Skeletal muscle satellite cell (primary cell): ENCODE results near the gene SSTR4.

Experiments
- H3K27me3 ChIP-seq: 2 replicates; pipeline ENCODE4 v1.7.0; 2013; ENCODE audit warnings: low read length; ENCODE audit not compliant: control insufficient read depth, insufficient read depth
- H3K36me3 ChIP-seq: 2 replicates; pipeline ENCODE4 v1.7.0; 2013; ENCODE audit warnings: mild to moderate bottlenecking, control low read depth, low read length; ENCODE audit not compliant: insufficient read depth
- H3K4me1 ChIP-seq: 2 replicates; pipeline ENCODE4 v1.7.0; 2013; ENCODE audit warnings: low read length; ENCODE audit not compliant: control insufficient read depth, insufficient read depth
- H3K4me2 ChIP-seq: 2 replicates; pipeline ENCODE4 v1.7.0; 2013; ENCODE audit warnings: mild to moderate bottlenecking, low read length
- H3K4me3 ChIP-seq: 2 replicates; pipeline ENCODE4 v1.7.0; 2013; ENCODE audit warnings: low read length
- H3K9ac ChIP-seq: 2 replicates; pipeline ENCODE4 v1.7.0; 2013; ENCODE audit warnings: mild to moderate bottlenecking, low read depth, low read length, moderate library complexity
- H3K9me3 ChIP-seq: replicated peaks from 2 replicates; pipeline ENCODE4 v1.7.0; 2013; ENCODE audit warnings: mild to moderate bottlenecking, control low read depth, low read length

SSTR4 gene

GRCh38 chr20:23005776-23006175 lies 29.3 kb upstream of the SSTR4 start:
- H3K4me1 ChIP-seq: no peaks in the 10 kb centered on the region
- H3K9ac ChIP-seq: no peak overlapping the region
- no peaks in the 10 kb centered on the region for H3K27me3 ChIP-seq
- H3K36me3 ChIP-seq: no peaks in the 10 kb centered on the region
- H3K4me3 ChIP-seq: no peak overlapping the region
- no peaks in the 10 kb centered on the region for H3K9me3 ChIP-seq
- H3K4me2 ChIP-seq: no peak overlapping the region

- H3K36me3 ChIP-seq: no peaks in the 10 kb centered on the region
These were observed 27.6 kb upstream of the SSTR4 start for GRCh38 chr20:23007462-23007861.

GRCh38 chr20:23007886-23008655 lies 27.0 kb upstream of the SSTR4 start:
- Histone ChIP-seq H3K9me3 (no peaks in the 10 kb centered on the region), H3K4me2 (no peak overlapping the region), H3K4me1 (no peaks in the 10 kb centered on the region), H3K27me3 (no peaks in the 10 kb centered on the region), H3K4me3 (no peak overlapping the region), H3K36me3 (no peaks in the 10 kb centered on the region), H3K9ac (no peak overlapping the region)

More at GRCh38 chr20:23007462-23007861, 27.6 kb upstream of the SSTR4 start:
- no peak overlapping the region for H3K9ac ChIP-seq
- H3K4me3 ChIP-seq: no peak overlapping the region
- no peaks in the 10 kb centered on the region for H3K4me1 ChIP-seq
- no peaks in the 10 kb centered on the region for H3K27me3 ChIP-seq
- no peaks in the 10 kb centered on the region for H3K9me3 ChIP-seq
- H3K4me2 ChIP-seq: no peak overlapping the region

GRCh38 chr20:23008667-23009066 lies 26.4 kb upstream of the SSTR4 start:
- Histone ChIP-seq H3K9ac (no peak overlapping the region), H3K27me3 (peaks cover 2% of the 10 kb centered on the region), H3K4me1 (no peaks in the 10 kb centered on the region), H3K4me3 (no peak overlapping the region), H3K36me3 (no peaks in the 10 kb centered on the region), H3K9me3 (no peaks in the 10 kb centered on the region), H3K4me2 (no peak overlapping the region)

- Histone ChIP-seq H3K36me3 (no peaks in the 10 kb centered on the region), H3K27me3 (peaks cover 3% of the 10 kb centered on the region), H3K9me3 (no peaks in the 10 kb centered on the region), H3K4me1 (no peaks in the 10 kb centered on the region), H3K4me3 (no peak overlapping the region), H3K9ac (no peak overlapping the region), H3K4me2 (no peak overlapping the region)
These were observed 25.5 kb upstream of the SSTR4 start for GRCh38 chr20:23009636-23010035.

- H3K4me2 ChIP-seq: no peak overlapping the region
- no peaks in the 10 kb centered on the region for H3K4me1 ChIP-seq
- H3K4me3 ChIP-seq: no peak overlapping the region
- no peaks in the 10 kb centered on the region for H3K9me3 ChIP-seq
- H3K36me3 ChIP-seq: no peaks in the 10 kb centered on the region
- H3K27me3 ChIP-seq: peaks cover 3% of the 10 kb centered on the region
- H3K9ac ChIP-seq: no peak overlapping the region
These were observed 25.0 kb upstream of the SSTR4 start for GRCh38 chr20:23010096-23010495.

GRCh38 chr20:23011008-23011721 lies 23.9 kb upstream of the SSTR4 start:
- Histone ChIP-seq H3K4me3 (no peak overlapping the region), H3K4me2 (no peak overlapping the region), H3K9ac (no peak overlapping the region), H3K9me3 (no peaks in the 10 kb centered on the region), H3K4me1 (no peaks in the 10 kb centered on the region), H3K36me3 (no peaks in the 10 kb centered on the region), H3K27me3 (peaks cover 7% of the 10 kb centered on the region)

- H3K27me3 ChIP-seq: peaks cover 13% of the 10 kb centered on the region
- no peaks in the 10 kb centered on the region for H3K9me3 ChIP-seq
- H3K9ac ChIP-seq: no peak overlapping the region
- H3K4me3 ChIP-seq: no peak overlapping the region
- H3K36me3 ChIP-seq: no peaks in the 10 kb centered on the region
- no peaks in the 10 kb centered on the region for H3K4me1 ChIP-seq
- no peak overlapping the region for H3K4me2 ChIP-seq
These were observed 21.7 kb upstream of the SSTR4 start for GRCh38 chr20:23013429-23013828.

- no peak overlapping the region for H3K4me2 ChIP-seq
- peaks cover 21% of the 10 kb centered on the region for H3K27me3 ChIP-seq
- no peaks in the 10 kb centered on the region for H3K4me1 ChIP-seq
- H3K9me3 ChIP-seq: no peaks in the 10 kb centered on the region
- H3K9ac ChIP-seq: no peak overlapping the region
- H3K4me3 ChIP-seq: no peak overlapping the region
- H3K36me3 ChIP-seq: no peaks in the 10 kb centered on the region
These were observed 17.6 kb upstream of the SSTR4 start for GRCh38 chr20:23017516-23017915.

- Histone ChIP-seq H3K4me1 (no peaks in the 10 kb centered on the region), H3K27me3 (peaks cover 21% of the 10 kb centered on the region), H3K4me2 (no peak overlapping the region), H3K9me3 (no peaks in the 10 kb centered on the region), H3K36me3 (no peaks in the 10 kb centered on the region), H3K9ac (no peak overlapping the region), H3K4me3 (no peak overlapping the region)
These were observed 16.7 kb upstream of the SSTR4 start for GRCh38 chr20:23018432-23018831.

- H3K9ac ChIP-seq: no peak overlapping the region
- H3K4me1 ChIP-seq: no peaks in the 10 kb centered on the region
- H3K36me3 ChIP-seq: no peaks in the 10 kb centered on the region
- peaks cover 18% of the 10 kb centered on the region for H3K27me3 ChIP-seq
- no peak overlapping the region for H3K4me2 ChIP-seq
- no peak overlapping the region for H3K4me3 ChIP-seq
- no peaks in the 10 kb centered on the region for H3K9me3 ChIP-seq
These were observed 16.2 kb upstream of the SSTR4 start for GRCh38 chr20:23018941-23019340.

- no peak overlapping the region for H3K9ac ChIP-seq
- no peak overlapping the region for H3K4me3 ChIP-seq
- peaks cover 18% of the 10 kb centered on the region for H3K27me3 ChIP-seq
- H3K36me3 ChIP-seq: no peaks in the 10 kb centered on the region
- H3K4me2 ChIP-seq: no peak overlapping the region
- H3K9me3 ChIP-seq: no peaks in the 10 kb centered on the region
- no peaks in the 10 kb centered on the region for H3K4me1 ChIP-seq
These were observed 15.7 kb upstream of the SSTR4 start for GRCh38 chr20:23019403-23019802.
